Right lung (tissue), 5 donors: ENCODE results near the gene AACS. TPM values are rescaled to one million over a fixed set of nuclear protein-coding genes. Genes with fewer than 3 reads are reported as not detected.

Experiments used
- DNase-seq, 2 donors: peaks; one replicate each; pipeline ENCODE4 v3.0.0-alpha.2; 2013
- polyA plus RNA-seq, 5 donors: library from polyadenylated mRNA; unstranded; fragments of 120-200 nt; gene quantifications; one replicate each; pipeline versions ENCODE4 v1.2.1 to v1.2.3, GENCODE V29; 2013; ENCODE audit warnings: inconsistent platforms in 1 of 5, low replicate concordance in 1 of 5; ENCODE audit not compliant: insufficient read length in 5 of 5, insufficient read depth in 1 of 5

Gene AACS
- polyA plus RNA-seq, 5 donors: 21.3 to 30.5 (median 24.6) TPM

DNA sequence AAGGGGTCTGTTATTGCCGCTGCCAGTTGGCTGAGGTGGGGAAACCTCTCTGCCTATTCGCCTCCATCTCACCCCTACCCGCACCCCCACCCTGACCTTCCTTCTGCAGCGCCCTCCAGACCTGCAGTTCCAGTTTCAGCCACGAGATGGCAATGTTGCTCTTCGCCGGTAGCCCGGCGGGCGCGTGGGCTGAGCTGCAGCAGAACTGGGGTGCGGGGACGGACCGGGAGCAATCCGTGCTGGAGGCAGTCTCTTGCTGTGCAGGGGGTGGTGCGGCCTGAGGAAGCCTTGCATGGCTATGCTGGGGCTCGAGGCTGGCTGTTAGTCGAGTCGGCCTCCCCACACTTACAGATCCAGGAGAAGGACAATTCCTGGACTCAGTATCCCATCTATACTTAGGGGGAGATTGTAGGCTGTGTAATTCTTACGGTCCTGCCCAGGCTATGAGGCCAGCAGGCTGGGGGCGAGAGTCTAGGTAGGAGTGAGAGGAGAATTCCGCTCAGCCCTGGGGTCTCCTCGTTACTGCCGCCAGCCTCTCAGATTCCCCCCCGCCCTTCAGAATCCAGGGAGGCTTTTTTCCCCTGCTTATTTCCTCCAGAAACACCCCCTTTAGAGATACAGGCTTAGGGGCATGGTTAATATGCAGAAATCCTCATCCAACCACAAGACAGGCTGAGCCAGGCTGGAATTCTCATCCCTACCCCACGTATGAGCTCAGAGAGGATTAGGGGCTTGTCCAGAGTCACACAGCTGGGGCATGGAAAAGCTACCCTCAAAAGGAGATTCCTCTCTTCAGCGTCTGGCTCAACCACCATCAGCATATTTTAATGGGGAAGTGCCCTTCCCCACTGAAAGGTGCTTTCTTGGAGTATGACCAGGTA lies 118.2 kb downstream of the AACS start:
- DNase-seq: peak; percentile 60 to 75

DNA sequence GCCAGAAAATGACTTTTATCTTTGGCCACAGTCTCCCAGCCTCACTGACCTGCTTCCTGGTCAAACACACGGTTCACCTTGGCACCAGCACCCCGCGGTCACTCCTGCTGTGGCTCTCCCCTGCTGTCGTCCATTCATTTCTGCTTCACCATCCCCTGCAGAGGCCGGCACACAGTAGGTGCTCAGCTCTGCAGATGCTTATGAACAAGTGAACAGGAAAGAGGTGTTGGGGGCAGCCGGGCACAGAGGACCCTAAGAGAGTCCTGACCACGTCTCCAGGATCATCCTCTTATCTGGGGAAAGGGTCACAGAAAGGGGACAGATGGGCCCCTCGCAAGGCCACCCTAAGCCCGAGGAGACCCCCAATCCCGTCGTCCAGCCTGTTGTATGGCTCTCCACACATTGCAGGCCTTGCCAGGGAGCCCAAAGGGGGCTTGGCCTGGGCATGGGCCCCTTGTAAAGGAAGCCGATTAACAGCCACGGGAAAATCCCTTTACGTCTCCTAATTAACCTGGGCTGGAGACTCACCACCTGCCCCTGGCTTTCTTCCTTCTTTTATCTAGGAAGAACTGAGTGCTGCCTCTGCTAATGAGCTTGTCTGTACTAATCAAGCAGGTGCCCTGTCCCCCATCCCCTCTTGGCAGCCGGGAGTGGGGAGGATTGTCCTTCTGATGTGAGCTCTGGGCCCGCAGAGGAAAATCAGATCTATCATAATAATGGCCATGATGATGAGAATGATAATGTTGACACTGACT lies 119.2 kb downstream of the AACS start:
- no peak for DNase-seq

DNA sequence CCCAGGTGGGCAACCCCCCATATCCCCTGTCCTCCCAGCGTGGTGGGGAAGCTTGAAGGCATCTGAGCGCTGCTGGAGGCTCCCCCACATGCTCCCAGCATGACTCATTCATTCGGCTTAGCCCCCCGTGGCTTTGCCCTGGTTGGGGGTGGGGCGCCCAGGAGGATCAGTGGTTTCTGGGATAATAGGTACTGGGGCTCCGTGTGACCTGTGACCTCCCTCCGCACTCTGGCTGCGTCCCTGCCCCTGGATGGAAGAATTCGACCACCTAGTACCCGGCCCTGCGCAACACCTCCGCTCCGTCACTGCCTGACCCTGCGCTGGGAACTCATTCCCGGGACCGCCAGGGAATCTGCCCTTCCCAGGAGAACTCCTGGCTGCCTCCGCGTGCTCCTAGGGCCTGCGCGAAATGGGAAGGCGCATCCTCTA lies 120.1 kb downstream of the AACS start:
- no peak for DNase-seq

DNA sequence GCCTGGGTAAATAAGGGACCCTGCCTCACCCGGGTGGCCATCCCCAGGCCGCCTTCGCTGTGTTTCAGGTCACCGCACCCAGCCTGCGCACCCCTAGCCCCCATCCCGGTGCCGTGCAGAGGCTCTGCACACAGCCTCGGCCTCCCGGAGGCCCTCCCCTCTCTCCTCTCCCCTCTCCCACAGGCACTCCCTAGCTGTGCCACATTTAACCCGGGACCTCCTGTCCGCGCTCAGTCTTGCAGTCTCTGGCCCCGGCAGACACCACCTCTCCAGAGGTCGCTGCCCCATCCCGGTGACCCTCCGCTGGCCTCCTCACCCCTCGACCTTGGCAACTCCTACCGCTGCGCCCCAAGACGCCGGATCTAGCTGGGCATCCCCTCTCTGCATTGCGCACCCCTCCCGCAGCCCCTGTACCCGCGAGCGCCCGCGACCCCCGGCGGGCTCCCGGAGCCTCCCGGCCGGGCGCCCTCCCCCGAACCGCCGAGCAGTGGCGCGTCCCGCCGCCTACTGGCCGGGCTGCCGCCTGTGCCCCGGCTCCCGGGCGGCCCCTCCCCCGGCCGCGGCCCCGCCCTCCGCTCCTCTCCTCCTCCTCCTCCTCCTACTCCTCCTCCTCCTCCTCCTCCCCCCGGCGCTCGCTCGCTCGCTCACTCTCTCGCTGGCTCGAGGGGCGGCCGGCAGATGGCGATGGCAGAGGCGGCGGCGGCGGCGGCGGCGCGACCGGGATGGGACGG lies 120.7 kb downstream of the AACS start, which contains the start of gene TMEM132B:
Gene TMEM132B (plus strand): TSS at position 647 of the 731 bp plus-strand sequence.
- DNase-seq: peak; percentile 61 to 70

DNA sequence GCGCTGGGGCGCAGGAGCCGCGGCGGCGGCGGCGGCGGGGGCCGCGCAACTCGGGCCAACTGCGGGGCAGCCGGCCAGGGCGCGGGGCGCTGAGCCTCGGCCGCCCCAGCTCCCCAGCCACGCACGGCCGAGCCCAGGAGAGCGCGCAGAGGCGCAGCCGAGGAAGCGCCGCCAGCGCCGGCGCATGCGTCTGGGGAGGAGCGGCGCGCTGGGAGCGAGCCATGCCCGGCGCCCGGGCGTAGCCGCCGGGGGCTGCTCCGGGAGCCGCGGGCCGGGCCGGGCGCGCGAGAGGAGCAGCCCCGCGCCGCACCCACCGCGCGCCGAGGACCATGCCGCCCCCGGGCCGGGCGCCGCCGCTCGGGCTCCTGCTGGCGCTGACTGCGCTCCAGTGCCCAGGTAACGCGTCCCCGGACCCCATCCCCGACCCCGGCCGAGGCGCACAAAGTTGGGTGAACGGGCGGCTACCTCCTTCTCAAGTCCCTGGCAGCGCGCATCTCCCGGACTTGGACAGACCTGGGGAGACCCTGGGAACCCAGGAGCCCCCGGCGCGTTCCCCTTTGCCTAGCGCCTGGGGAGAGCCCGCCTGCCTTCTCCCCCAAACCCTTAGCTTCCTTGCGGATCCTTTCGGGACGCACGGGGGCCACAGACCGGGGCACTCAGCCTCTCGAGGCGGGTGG lies 121.4 kb downstream of the AACS start:
- DNase-seq: no peak

DNA sequence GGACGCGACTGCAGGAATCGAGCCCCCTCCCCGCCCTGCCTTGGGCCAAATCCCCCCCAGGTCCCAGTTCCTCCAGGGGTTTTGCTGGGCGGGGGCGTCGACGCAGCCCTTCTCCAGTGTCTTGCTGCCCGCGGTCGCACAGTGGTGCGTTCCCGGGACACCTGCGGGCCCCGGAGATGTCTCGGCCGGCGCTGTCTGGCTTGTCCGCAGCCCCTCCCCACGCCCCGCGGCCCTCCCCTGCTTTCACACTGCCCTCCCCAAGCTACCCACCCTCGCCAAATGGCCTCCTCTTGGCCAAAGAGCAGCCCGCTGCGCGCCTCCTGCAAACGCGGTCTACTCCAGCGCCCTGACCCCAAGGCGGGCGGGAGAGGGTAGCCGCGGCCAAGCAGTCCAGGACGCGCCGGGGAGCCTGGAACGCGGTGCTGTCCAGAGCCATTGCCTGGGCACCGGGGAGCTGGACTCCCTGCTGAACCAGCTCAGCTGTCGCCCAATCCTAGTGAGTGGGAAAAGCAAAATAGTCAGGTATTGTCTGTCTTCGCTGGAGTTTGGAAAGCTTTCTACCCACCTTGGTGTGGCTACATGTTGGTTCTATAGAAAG lies 122.0 kb downstream of the AACS start:
- DNase-seq: no peak

DNA sequence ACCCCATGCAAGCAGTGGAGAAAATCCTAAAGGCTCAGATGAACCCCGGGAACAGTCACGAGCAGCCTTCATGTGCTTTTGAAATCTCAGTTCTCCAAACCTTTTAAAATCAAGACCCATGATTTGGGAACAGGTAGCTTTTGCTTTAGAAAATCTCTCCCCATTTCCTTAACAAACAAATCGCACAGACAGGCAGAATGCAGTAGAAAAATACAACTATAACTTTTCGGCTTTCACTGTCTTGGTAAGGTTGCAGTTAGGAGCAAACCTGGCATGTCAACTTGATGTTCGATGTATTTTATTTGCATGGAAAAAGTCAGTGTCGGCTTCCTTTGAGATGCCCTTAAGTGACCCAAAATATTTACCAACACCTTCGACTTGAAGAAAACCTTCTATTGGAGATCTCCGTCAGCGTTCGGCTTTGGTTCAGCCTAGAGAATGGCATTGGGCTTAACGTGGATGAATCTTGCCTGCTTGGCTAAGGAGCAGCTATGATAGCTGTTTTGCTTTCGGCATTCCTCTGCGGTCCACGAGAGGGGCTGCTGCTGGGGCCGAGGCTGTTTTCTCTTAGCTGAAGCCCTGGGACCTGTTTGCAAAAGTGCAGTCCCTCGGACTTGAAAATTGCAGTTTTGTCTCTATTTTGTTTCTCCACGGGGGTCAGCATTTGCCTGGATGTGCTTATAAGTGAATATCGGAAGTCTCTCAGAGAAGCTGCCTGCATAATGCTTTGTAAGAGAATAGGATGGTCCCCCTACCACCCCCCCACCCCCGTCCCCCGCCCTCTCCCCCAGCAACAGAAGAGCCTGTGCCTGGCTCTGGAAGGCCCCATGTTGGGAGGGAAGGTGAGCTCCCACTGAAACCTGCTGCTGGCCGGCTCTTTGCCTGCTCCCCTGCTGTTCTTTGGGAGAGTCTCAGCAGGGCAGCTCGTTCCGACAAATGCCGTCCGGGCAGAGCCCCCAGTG lies 122.8 kb downstream of the AACS start:
- no peak for DNase-seq

DNA sequence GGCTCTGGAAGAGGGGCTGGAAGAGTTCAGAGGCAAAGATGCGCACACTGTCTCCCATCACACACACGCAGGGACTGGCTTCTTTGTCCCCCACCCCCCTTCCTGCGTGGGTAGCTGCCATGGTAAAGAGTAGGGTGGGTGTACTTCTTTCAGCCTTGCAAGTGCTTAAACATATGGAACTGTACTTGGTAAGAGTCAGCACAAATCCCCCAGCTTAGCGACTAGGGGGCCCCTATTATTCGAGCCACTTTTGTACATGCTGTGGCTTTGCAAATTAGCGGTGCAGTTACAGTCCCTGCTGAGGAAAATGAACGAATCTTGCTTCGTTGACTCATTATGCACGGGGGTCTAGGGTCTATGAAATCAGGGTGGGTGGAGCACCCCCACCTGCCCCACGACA lies 123.8 kb downstream of the AACS start:
- no peak for DNase-seq

DNA sequence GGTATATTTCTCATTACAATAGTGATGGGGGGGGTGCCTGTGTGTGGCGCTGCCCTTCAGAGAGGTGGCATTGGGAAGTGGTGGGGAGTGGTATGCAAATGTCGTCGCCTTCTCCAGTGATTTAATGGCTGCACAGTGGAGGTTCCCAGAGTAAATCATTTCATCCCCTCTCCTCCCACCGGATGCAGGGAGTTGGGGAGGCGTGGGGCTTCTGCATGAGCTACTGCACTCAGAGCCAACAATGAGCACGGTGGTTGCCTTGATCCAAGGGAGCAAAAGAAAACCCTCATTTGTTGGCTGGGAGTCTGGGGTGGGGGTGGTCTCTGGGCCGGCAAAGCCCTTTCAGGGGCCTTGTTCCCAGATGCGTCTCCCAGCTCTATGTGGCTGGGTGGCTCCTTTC lies 124.3 kb downstream of the AACS start:
- no peak for DNase-seq

DNA sequence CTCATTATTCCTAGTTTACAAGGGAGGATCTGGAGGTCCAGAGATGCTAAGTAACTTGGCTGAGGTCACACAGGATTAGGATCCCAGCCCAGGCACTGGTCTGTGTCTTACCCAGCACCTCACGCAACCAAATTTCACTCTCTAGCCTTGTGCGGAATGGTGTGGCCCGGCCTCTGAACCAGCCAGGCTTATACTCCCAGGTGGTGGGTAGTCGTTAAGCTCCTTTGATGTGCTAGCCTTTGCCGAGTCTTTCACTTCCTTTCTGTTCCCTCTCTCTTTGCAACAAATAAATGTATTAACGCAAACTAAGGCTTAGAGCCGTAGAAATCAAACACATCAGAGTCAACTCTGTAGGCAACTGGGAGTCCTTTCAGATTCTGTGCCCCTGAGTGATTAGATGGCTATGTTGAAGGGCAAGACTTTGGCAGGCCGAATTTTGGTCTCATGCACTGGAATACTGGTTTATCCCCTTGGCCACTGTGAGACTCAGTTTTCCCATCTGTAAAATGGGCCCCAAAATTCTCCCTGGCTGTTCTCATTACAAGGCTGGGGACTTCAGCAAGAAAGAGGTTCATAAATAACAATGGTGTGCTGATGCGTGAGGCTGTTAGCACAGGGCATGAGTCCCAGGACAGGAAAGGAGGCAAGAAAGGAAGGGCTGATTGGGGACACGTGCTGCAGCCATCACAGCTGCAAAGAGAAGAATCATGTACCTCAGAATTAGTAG lies 126.3 kb downstream of the AACS start:
- DNase-seq: no peak

DNA sequence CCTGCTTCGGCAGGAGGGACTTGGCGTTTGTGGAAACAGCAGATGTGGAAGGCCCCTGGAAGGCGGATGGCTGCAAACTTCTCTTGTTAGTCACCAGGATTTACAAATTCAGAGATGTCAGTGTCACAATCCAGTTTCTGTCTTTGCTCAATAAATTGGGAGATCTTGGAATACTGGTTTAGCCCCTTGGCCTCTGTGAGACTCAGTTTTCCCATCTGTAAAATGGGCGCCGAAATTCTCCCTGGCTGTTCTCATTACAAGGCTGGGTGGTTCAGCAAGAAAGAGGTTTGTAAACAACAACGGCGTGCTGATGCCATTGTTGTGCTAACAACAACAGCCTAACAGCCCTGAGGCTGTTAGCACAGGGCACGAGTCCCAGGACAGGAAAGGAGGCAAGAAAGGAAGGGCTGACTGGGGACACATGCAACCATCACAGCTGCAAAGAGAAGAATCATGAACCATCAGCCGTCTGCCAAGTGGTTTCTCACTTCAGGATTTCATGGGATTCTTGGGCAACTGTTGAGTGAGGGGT lies 127.5 kb downstream of the AACS start:
- DNase-seq: no peak

Other genes with a start within 250 kb of the AACS start
- gene SCARB1, start 201.6 kb upstream of the AACS start, polyA plus RNA-seq: 10 to 100 TPM; 20.2 to 33.3 (median 30.2) TPM
- 100 to 1,000 TPM; 630 to 973 (median 902) TPM for gene UBC, start 150.8 kb upstream of the AACS start, polyA plus RNA-seq
- 10 to 100 TPM in 3 of 5 donors, 1 to 10 TPM in 2; 7.7 to 14.9 (median 10.1) TPM for gene DHX37, start 76.3 kb upstream of the AACS start, polyA plus RNA-seq
- gene BRI3BP, start 71.8 kb upstream of the AACS start, polyA plus RNA-seq: 1 to 10 TPM; 5.2 to 7.0 (median 5.9) TPM
- under 1 TPM; 0.18 to 0.37 (median 0.30) TPM for gene TMEM132B, start 121.0 kb downstream of the AACS start, polyA plus RNA-seq